Keratinocyte (primary cell): ENCODE results near the gene GREM2. TPM values are rescaled to one million over a fixed set of nuclear protein-coding genes. Genes with fewer than 3 reads are reported as not detected.

Experiments
- DNase-seq: peaks from one replicate; pipeline ENCODE4 v3.0.0-alpha.2; 2011; ENCODE audit warnings: low read depth, missing footprints, low spot score
- FAIRE-seq: peaks from 2 replicates; lab custom pipeline; 2011; peaks lifted over from hg19 to GRCh38; lab: Jason Lieb, UNC
- H2AFZ ChIP-seq: 2 replicates; pipeline ENCODE4 v1.6.0; 2012; ENCODE audit warnings: low read length, control low read depth, inconsistent platforms; ENCODE audit not compliant: control insufficient read depth
- H3K27ac ChIP-seq: 2 replicates; pipeline ENCODE4 v1.5.1; 2011; ENCODE audit warnings: low read length; ENCODE audit not compliant: control insufficient read depth, insufficient read depth
- H3K27me3 ChIP-seq: 3 replicates; pipeline ENCODE4 v1.6.0; 2011; ENCODE audit warnings: low read length; ENCODE audit not compliant: control insufficient read depth, insufficient read depth; ENCODE audit errors: extremely low read depth
- H3K36me3 ChIP-seq, 2 experiments: 2 replicates in 1 of 2; 3 replicates in 1 of 2; pipeline ENCODE4 v1.5.1; 2011; ENCODE audit warnings: low read length in 2 of 2, mild to moderate bottlenecking in 1 of 2; ENCODE audit not compliant: control insufficient read depth in 2 of 2, insufficient read depth in 2 of 2; ENCODE audit errors: extremely low read depth in 1 of 2
- H3K4me1 ChIP-seq: 3 replicates; pipeline ENCODE4 v1.5.1; 2011; ENCODE audit warnings: low read length; ENCODE audit not compliant: control insufficient read depth, insufficient read depth; ENCODE audit errors: extremely low read depth
- H3K4me2 ChIP-seq: 3 replicates; pipeline ENCODE4 v1.6.0; 2011; ENCODE audit warnings: low read depth, low read length; ENCODE audit not compliant: control insufficient read depth, insufficient read depth; ENCODE audit errors: extremely low read depth
- H3K4me3 ChIP-seq, 3 experiments: fragments of 200-600 bp in 1 of 3; sonication (generic) in 1 of 3; 2 replicates in 2 of 3; 3 replicates in 1 of 3; pipeline ENCODE4 v1.5.1; 2011 to 2016; ENCODE audit warnings: low read length in 3 of 3, mild to moderate bottlenecking in 3 of 3, control low read depth in 2 of 3, inconsistent platforms in 1 of 3, low read depth in 1 of 3, mixed read lengths in 1 of 3, mixed run types in 1 of 3, moderate library complexity in 1 of 3; ENCODE audit not compliant: control insufficient read depth in 2 of 3, insufficient read depth in 2 of 3; ENCODE audit errors: extremely low read depth in 1 of 3
- H3K79me2 ChIP-seq: 2 replicates; pipeline ENCODE4 v1.6.0; 2012; ENCODE audit warnings: low read length; ENCODE audit not compliant: control insufficient read depth, insufficient read depth
- H3K9ac ChIP-seq: 3 replicates; pipeline ENCODE4 v1.6.0; 2011; ENCODE audit warnings: low read length; ENCODE audit not compliant: control insufficient read depth, insufficient read depth; ENCODE audit errors: extremely low read depth
- H3K9me1 ChIP-seq: 3 replicates; pipeline ENCODE4 v1.6.0; 2011; ENCODE audit warnings: low read length; ENCODE audit not compliant: control insufficient read depth, insufficient read depth; ENCODE audit errors: extremely low read depth
- H3K9me3 ChIP-seq: 2 replicates; pipeline ENCODE4 v1.5.1; 2012; ENCODE audit warnings: low read depth, low read length; ENCODE audit not compliant: control insufficient read depth
- H4K20me1 ChIP-seq: 3 replicates; pipeline ENCODE4 v1.6.0; 2011; ENCODE audit warnings: low read length; ENCODE audit not compliant: control insufficient read depth, insufficient read depth; ENCODE audit errors: extremely low read depth
- CTCF ChIP-seq, 3 experiments: IDR thresholded peaks in 1 of 3; conservative IDR thresholded peaks in 1 of 3; optimal IDR thresholded peaks in 1 of 3; 2 replicates in 2 of 3; 3 replicates in 1 of 3; pipeline versions ENCODE3 to v1.5.1; 2011; ENCODE audit warnings: low read length in 3 of 3, mild to moderate bottlenecking in 3 of 3, moderate library complexity in 2 of 3, control low read depth in 1 of 3, inconsistent platforms in 1 of 3; ENCODE audit not compliant: insufficient read depth in 2 of 3; ENCODE audit errors: extremely low read depth in 1 of 3
- EZH2 ChIP-seq: IDR thresholded peaks from one replicate; pipeline ENCODE4 v1.6.1; 2012; ENCODE audit warnings: inconsistent platforms, mild to moderate bottlenecking, low read length, moderate library complexity
- dilution Hi-C: fragments of 300-500 bp; cut with MboI; formaldehyde crosslinking; loops from one replicate; pipeline ENCODE4 v1.7.0; 2020; ENCODE audit warnings: low sequenced_read_pairs; ENCODE audit not compliant: extremely low pct_ligation_motif_present
- polyA plus RNA-seq, 5 experiments: library from polyadenylated mRNA; depleted of rRNA in 3 of 5; stranded (reverse) in 3 of 5; stranded (forward) in 1 of 5; unstranded in 1 of 5; fragments of >200 nt; gene quantifications; 1 replicate in 1 of 5; 2 replicates in 3 of 5; 3 replicates in 1 of 5; pipeline versions ENCODE4 v1.2.1 to v1.2.3, GENCODE V29; 2011 to 2012; ENCODE audit warnings: missing spikeins in 2 of 5, low read depth in 1 of 5, low replicate concordance in 1 of 5

Gene GREM2
- polyA plus RNA-seq, 1 donor (not counting 4 experiments of a cell fraction or from before 2014, with no cell fraction given): not detected

DNA sequence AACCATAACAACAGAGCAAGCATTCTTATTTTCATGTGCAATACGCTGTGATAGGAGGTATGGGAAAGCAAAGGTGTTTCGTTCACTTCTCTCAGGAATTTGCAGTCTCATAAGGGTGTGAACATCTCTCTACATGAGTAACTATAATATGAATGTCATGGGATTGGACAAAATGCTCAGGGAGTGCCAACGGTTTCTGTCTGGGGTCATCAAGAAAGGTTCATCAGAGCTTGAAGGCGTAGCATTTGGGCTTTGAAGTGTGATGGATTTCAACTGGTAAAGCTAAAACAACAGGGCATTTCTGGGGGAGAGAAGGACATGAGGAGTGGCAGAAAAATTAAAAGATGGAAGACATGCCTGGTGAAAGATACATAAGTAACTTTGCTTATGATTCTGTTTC, 32.4 kb downstream of the GREM2 start:
- Histone ChIP-seq H2AFZ (no peak overlapping the region), H4K20me1 (no peaks in the 10 kb centered on the region), H3K36me3 (no peaks in the 10 kb centered on the region), H3K27me3 (no peaks in the 10 kb centered on the region), H3K9me3 (no peaks in the 10 kb centered on the region), H3K9ac (no peak overlapping the region), H3K4me1 (no peaks in the 10 kb centered on the region), H3K27ac (no peak overlapping the region), H3K4me2 (no peak overlapping the region), H3K4me3 (no peak overlapping the region), H3K79me2 (no peaks in the 10 kb centered on the region), H3K9me1 (no peaks in the 10 kb centered on the region)
- TF ChIP-seq CTCF (optimal IDR thresholded peaks at IDR 0.05 in 1 of 3, IDR thresholded peaks at IDR 0.05 in 1 of 3, conservative IDR thresholded peaks at IDR 0.05 in 1 of 3; ENCODE audit: extremely low read depth in 1 of 3, insufficient read depth in 2 of 3, low read length in 3 of 3) (no peak), EZH2 (no peak)
- FAIRE-seq (no peak), DNase-seq (no peak)
- dilution Hi-C loops: no loop called here

GRCh38 chr1:240577095-240577494, 34.9 kb downstream of the GREM2 start:
- Histone ChIP-seq H3K9me3 (no peaks in the 10 kb centered on the region), H3K36me3 (no peaks in the 10 kb centered on the region), H3K9me1 (no peaks in the 10 kb centered on the region), H3K4me2 (no peak overlapping the region), H3K9ac (no peak overlapping the region), H3K27me3 (no peaks in the 10 kb centered on the region), H2AFZ (no peak overlapping the region), H3K4me3 (no peak overlapping the region), H4K20me1 (no peaks in the 10 kb centered on the region), H3K4me1 (no peaks in the 10 kb centered on the region), H3K79me2 (no peaks in the 10 kb centered on the region), H3K27ac (no peak overlapping the region)
- DNase-seq (no peak), FAIRE-seq (no peak)
- no peak for TF ChIP-seq EZH2
- dilution Hi-C loops: no loop called here

- no peaks in the 10 kb centered on the region for H3K9me1 ChIP-seq
- FAIRE-seq (no peak), DNase-seq (no peak)
- no peak overlapping the region for H3K27ac ChIP-seq
- no peak overlapping the region for H3K4me3 ChIP-seq
- H3K36me3 ChIP-seq: no peaks in the 10 kb centered on the region
- no peaks in the 10 kb centered on the region for H3K27me3 ChIP-seq
- no peaks in the 10 kb centered on the region for H4K20me1 ChIP-seq
- dilution Hi-C loops: no loop called here
- no peak overlapping the region for H3K4me2 ChIP-seq
- no peak overlapping the region for H2AFZ ChIP-seq
- no peaks in the 10 kb centered on the region for H3K4me1 ChIP-seq
- TF ChIP-seq EZH2 (no peak), CTCF (optimal IDR thresholded peaks at IDR 0.05 in 1 of 3, IDR thresholded peaks at IDR 0.05 in 1 of 3, conservative IDR thresholded peaks at IDR 0.05 in 1 of 3; ENCODE audit: extremely low read depth in 1 of 3, insufficient read depth in 2 of 3, low read length in 3 of 3) (no peak)
- no peak overlapping the region for H3K9ac ChIP-seq
- no peaks in the 10 kb centered on the region for H3K9me3 ChIP-seq
- no peaks in the 10 kb centered on the region for H3K79me2 ChIP-seq
These were observed 35.8 kb downstream of the GREM2 start for GRCh38 chr1:240575981-240576662.
